ENCODE data around the gene NRXN3.

GRCh38 chr14:79576424-79576823 lies 1406.3 kb downstream of the NRXN3 start:
- TF ChIP-seq CTCF (IDR thresholded peaks at IDR 0.05 in 2 of 3, conservative IDR thresholded peaks at IDR 0.05 in 1 of 3; ENCODE audit: borderline replicate concordance in 1 of 3, insufficient read depth in 1 of 3, low read depth in 2 of 3, low read length in 2 of 3) (no peak), SIN3A (IDR thresholded peaks at IDR 0.05; ENCODE audit: low read depth) (no peak), EGR1 (IDR thresholded peaks at IDR 0.05; ENCODE audit: low read depth) (no peak), MAX (IDR thresholded peaks at IDR 0.05) (no peak), POLR2A (IDR thresholded peaks at IDR 0.05; ENCODE audit: borderline replicate concordance, extremely low read depth, insufficient read depth, insufficient read length) (no peak), ZFX (IDR thresholded peaks at IDR 0.05) (no peak), EZH2 (IDR thresholded peaks at IDR 0.05) (no peak), ZNF274 (IDR thresholded peaks at IDR 0.05; ENCODE audit: low read depth, low read length) (no peak), TCF7L2 (IDR thresholded peaks at IDR 0.05; ENCODE audit: borderline replicate concordance, extremely low read depth, insufficient read depth, insufficient read length) (no peak), REST (IDR thresholded peaks at IDR 0.05; ENCODE audit: low read depth) (no peak), SRF (IDR thresholded peaks at IDR 0.05; ENCODE audit: low read depth) (no peak), ZBTB33 (IDR thresholded peaks at IDR 0.05; ENCODE audit: extremely low read depth, insufficient replicate concordance, low read length) (no peak), POLR2AphosphoS5 (IDR thresholded peaks at IDR 0.05; ENCODE audit: low read depth, low read length) (no peak), SP1 (IDR thresholded peaks at IDR 0.05; ENCODE audit: low read depth) (no peak)

Data from HCT116 (cell line).